Kidney epithelial cell (primary cell): ENCODE results near the gene CADM3. TPM values are rescaled to one million over a fixed set of nuclear protein-coding genes. Genes with fewer than 3 reads are reported as not detected.

Experiments
- DNase-seq: peaks from one replicate; pipeline ENCODE4 v3.0.0-alpha.2; 2010; ENCODE audit warnings: low read depth
- H3K27me3 ChIP-seq: 2 replicates; pipeline ENCODE4 v1.6.0; 2011; ENCODE audit warnings: low read length; ENCODE audit not compliant: control insufficient read depth, insufficient read depth
- H3K36me3 ChIP-seq: 2 replicates; pipeline ENCODE4 v1.5.1; 2011; ENCODE audit warnings: low read length; ENCODE audit not compliant: control insufficient read depth, insufficient read depth
- H3K4me3 ChIP-seq: 2 replicates; pipeline ENCODE4 v1.5.1; 2011; ENCODE audit warnings: low read depth, mild to moderate bottlenecking, control low read depth, low read length
- CTCF ChIP-seq: IDR thresholded peaks from 2 replicates; pipeline ENCODE4 v1.5.1; 2011; ENCODE audit warnings: mild to moderate bottlenecking, moderate library complexity, low read length, control low read depth, inconsistent platforms; ENCODE audit not compliant: insufficient read depth, poor library complexity, severe bottlenecking
- total RNA-seq: library from RNA; depleted of rRNA; stranded (reverse); fragments of >200 nt; gene quantifications from 2 replicates; pipeline ENCODE4 v1.2.3, GENCODE V29; 2015

Gene CADM3
- total RNA-seq, 1 donor from 2014 or later: 0.04 TPM

DNA sequence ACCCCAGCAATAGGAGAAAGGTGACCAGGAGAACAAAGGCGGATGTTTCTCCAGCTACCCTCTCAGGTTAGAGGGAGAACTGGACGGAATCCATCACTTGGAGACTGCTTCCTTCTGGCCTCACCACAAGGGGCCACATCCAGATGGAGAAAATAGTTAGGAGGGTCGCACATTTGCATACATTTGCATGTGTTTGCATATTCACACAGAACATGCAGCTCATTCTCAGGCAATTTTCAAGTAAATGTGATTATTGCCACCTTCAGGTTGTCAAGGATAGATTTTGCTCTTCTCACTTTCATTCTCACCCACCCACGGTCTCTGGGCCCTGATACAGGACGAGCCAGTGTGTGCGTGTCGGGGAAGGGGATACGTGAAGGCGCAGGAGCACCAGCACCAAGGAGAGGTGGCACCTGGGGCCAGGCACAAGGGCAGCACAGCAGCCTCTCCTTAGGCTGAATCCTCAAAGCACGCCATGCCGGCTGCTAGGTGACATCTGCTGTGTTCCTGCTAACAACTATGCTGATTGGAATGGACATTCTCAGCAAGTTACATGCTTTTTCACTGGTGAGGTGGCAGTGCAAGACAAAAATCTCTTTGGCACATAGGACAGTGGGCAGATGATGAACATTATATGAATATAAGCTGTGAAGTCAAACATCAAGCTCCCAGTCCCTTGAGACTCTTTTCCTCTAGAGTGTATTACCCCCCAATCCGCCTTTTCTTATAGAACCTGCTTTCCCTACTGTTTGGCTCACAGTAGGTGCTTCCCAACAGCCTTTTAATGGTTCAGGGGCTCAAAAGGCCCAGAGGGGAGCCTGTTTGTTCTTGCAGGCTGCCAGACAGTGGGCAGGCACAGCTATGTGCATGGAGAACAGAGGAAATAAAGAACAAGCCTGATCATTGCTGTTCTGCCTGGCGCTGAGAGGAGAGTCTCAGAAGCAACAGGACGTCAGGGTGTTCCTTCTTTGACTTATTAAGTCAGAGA lies 47.5 kb downstream of the CADM3 start:
- Histone ChIP-seq H3K4me3 (no peak overlapping the region), H3K36me3 (no peaks in the 10 kb centered on the region), H3K27me3 (peaks cover 2% of the 10 kb centered on the region)
- TF ChIP-seq CTCF: no peak
- no peak for DNase-seq

DNA sequence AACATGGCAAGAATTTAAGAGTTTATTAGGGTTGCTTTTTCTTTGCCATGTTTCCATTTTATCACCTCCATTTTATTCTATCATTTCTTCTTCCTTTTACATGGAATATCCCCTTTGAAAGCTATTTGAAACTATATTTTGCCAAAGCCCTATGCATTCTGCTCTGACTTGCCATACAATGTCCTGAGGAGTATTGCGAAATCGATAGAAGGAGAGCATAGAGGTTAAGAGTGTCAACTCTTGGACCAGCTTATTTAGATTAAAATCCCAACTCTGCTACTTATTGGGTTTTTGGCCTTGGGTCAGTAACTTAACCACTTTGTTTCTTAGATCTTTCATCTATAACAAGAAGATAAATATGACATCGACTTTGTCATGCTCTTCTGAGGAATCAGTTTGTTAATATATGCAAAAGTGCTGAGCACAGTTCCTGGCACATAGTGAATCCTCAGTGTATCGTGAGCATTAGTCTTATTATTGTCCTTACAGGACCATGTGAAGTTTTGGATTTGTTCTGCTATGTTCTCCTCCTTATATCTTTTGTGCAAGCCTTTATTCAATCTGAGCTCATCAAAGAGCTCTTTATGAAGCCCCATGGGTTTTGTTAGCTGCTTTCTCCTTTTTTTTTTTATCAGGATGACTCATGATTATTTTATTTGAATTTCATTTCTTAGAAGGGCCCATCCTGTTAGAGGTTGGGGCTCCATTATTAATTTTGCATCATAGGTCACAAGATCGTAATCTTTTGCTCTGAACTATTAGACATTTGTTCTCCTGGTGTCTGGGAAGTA lies 50.9 kb downstream of the CADM3 start:
- DNase-seq: no peak
- H3K4me3 ChIP-seq: no peak overlapping the region
- no peaks in the 10 kb centered on the region for H3K36me3 ChIP-seq
- TF ChIP-seq CTCF: no peak
- H3K27me3 ChIP-seq: peaks cover 2% of the 10 kb centered on the region

DNA sequence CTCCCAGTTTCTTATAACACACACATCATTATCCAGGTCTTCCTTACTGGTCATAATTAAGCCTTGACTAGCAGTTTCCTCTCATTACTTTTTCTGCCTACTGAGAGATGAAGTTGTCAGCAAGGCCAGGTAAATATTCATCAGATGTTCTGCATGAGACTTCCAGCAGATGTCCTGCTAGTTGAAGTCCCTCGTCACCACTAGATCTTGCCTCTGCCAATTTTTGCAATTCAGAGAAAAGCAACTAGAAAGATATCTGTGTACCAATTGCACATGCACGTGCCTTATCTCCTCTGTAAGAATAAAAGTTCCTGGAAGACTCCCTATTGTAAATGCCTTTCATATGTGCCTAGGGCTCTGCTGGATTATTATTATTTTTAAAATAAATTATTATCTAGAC lies 51.6 kb downstream of the CADM3 start:
- peaks cover 2% of the 10 kb centered on the region for H3K27me3 ChIP-seq

GRCh38 chr1:159228554-159228953 lies 57.1 kb downstream of the CADM3 start:
- Histone ChIP-seq H3K4me3 (no peak overlapping the region), H3K27me3 (no peaks in the 10 kb centered on the region), H3K36me3 (no peaks in the 10 kb centered on the region)
- DNase-seq: no peak
- TF ChIP-seq CTCF: no peak

More for the DNA sequence above, 51.6 kb downstream of the CADM3 start:
- no peak overlapping the region for H3K4me3 ChIP-seq
- TF ChIP-seq CTCF: no peak
- no peak for DNase-seq
- no peaks in the 10 kb centered on the region for H3K36me3 ChIP-seq

- no peak for TF ChIP-seq CTCF
- DNase-seq: no peak
- Histone ChIP-seq H3K36me3 (no peaks in the 10 kb centered on the region), H3K4me3 (no peak overlapping the region), H3K27me3 (no peaks in the 10 kb centered on the region)
Measured at GRCh38 chr1:159229260-159229885, 58.0 kb downstream of the CADM3 start.
